G401.6 (cell line): ENCODE measurements around the gene ATG101.
A peak's percentile ranks its signal among the peaks of the same experiment; 100 is the strongest.

Experiments
- FAIRE-seq: peaks from 2 replicates; lab custom pipeline; 2012; peaks lifted over from hg19 to GRCh38; lab: Jason Lieb, UNC

The ATG101 gene, protein sequence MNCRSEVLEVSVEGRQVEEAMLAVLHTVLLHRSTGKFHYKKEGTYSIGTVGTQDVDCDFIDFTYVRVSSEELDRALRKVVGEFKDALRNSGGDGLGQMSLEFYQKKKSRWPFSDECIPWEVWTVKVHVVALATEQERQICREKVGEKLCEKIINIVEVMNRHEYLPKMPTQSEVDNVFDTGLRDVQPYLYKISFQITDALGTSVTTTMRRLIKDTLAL

DNA sequence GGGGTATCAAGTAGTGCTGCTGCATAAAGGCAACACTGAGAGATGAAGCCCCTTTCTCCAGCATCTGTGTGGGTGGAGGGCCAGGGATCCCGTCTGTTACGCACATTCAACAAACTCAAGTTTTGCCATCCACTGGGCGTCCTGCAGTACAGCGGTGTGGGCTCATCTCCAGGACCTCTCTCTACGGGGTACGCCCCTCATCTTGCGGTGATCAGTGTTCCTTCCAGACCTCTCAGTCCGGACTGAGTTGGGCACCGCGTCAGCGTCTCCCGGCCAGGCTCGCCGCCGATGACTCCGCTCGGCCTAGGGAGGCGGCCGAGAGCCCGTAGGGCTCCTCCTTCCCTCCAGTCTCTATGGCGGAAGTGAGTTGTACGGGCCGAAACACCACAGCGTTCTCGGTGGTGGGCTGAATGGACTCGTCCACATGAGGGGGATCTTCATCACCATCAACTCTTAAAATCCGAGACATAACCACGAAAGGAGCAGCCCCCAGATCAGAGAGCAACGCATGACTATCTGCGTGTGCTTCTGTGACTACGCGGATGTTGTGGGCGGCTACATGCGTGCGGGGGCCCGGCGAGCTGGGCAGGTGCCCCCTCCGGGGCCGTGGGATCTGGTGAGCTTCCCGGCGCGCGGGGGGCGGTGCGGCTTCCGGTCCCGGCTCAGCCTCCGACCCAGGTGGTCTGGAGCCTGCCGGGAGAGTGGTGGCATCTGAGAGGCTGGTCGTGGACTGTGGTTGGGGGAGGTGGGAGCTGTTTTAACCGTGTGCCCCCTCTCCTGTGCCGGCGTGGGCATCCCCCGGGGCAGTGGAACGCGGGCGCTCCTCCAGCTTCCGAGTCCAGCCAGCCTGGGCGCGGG lies at the start of gene ATG101:
Gene ATG101, plus strand, starts transcription at position 652 of the 858 bp plus-strand sequence. CDS start 3,673 bp downstream, outside the sequence.
- FAIRE-seq, result peak; percentile 47

- no peak for FAIRE-seq
Observed at GRCh38 chr12:52020539-52021336, 49.0 kb upstream of the ATG101 start.

DNA sequence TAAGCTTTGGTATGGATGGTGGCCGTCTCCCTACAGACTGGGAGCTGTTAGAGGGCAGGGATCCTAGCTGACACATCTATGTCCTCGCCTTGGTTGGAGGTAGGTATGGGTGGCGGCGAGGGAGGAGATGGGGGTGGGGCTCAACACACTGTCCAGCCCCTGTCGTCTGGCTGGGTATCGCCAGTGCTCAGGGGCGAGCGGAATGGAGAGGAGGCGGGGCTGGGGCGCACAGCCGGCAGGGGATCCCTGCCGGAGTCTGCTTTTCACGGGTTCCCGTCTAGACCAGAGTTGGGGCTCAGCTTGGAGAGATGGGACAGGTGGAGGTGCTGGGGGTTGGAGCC lies 47.0 kb upstream of the ATG101 start:
- no peak for FAIRE-seq

DNA sequence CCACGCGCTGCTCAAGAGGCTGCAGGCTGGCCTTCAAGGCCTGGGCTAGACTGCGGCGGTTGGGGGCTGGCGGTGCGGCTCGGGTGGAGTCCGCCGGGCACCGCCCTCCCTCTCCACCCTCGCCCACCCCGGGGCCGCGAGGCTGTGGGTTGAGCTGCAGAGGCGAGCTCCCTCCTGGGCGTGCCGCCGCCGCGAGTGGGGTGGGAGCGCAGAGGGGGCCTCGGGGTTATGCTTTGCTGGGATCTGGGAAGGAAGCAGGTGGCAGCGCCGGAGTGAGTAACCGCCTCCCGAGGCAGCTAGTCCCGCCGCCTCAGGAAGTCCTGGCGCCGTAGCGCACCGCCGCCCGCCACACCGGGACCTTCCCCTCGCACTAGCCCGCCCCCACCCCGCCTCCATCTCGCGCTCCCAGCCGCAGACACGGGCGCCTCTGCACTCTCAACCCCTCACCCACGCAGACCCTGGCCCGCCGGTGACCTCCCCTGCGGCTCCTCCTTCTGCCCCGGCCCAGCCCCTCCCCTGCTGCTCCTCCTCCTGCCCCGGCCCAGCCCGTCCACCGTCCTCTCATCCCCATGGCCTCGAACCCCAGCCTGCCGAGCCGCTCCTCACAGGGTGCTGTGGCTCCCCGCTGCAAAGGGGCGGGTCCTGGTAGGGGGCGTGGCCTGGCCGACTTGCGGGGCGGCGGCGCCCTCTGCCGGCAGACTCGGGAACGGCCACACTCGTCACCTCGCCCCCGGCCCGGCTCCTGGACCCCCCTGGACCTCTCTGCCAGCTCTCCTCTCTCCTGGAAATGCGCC lies 46.4 kb upstream of the ATG101 start:
- no peak for FAIRE-seq

DNA sequence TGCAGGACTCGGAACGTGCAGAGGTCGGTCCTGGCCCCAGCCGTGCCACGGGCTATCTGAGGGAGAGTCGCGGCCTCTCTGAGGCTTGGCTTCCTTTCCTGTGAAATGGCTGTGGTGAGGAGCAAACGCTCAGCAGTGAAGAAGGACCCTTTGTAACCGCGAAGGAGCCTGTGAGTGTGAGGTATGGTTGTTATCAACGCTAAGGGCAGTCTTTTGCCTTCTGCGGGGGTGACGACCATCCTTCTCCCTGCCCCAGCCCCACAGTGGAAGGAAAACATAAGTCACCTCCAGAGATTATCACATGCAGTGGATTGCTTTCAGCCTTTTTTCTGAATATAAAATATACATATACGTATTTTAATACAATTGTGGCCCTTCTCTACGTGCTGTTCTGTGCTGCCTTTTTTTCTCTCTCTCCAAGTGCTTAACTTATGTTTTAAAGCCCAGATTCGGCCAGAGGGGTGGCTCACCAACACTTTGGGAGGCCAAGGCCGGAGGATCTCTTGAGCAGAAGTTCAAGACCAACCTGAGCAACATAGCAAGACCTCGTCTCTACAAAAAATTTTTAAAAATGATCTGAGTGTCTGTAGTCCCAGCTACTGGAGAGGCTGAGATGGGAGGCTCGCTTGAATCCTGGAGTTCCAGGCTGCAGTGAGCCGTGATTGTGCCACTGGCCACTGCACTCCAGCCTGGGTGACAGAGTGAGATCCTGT lies 45.6 kb upstream of the ATG101 start:
- FAIRE-seq, result no peak

DNA sequence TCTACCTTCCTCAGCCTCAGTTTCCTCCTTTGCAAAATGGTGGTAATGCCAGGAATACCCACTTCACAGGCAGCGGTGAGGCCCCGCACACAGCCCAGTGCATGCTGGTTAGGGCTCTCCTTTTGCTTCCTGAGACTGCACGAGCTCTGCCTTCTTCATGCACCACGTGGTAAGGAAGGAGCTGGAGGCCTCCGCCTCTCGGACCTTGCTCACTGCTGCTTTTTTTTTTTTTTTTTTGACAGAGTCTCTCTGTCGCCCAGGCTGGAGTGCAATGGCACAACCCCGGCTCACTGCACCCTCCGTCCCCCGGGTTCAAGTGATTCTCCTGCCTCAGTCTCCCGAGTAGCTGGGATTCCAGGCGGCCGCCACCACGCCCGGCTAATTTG lies 44.9 kb upstream of the ATG101 start:
- no peak for FAIRE-seq

DNA sequence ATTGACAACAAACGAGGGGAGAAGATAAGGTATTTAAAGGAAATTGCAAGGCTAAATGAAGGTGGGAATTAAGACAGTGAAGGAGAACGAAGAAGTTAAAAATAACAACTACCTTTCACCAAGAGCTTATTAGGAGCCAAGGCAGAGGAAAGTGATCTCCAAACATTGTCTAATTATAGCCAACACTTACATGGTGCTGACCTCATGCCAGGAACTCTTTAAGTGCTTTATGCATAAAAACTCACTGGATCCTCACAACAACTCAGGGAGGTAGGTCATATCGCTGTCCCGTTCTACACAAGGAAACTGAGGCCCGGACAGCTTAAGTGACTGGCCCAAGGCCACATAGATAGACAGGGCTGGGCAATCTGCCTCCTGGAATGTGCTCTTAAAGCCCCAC lies 43.5 kb upstream of the ATG101 start:
- FAIRE-seq, result no peak

- FAIRE-seq, result no peak
Observed at GRCh38 chr12:52027085-52027843, 42.5 kb upstream of the ATG101 start.

DNA sequence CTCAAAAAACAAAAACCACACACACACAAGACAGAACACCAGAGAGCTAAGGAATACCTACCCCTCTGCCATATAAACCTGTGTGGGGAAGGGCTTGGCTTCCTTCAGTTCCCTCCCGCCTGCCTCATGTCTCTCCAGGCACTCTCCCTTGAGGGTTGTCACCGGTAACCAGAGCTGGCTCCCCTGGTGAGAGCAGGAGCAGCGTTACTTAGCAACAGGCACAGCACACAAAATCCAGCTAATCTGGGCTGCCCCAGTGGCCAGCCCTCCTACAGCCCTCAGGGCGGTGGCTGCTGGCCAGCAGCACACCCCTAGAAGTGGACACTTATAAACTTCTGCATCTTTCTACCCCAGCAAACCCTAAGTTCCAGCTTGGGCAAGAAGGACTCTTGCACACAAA lies 40.1 kb upstream of the ATG101 start:
- no peak for FAIRE-seq

- no peak for FAIRE-seq
Observed at GRCh38 chr12:52032446-52032803, 37.4 kb upstream of the ATG101 start.

GRCh38 chr12:52032804-52033445 lies 36.9 kb upstream of the ATG101 start:
- peak; percentile 95 for FAIRE-seq

DNA sequence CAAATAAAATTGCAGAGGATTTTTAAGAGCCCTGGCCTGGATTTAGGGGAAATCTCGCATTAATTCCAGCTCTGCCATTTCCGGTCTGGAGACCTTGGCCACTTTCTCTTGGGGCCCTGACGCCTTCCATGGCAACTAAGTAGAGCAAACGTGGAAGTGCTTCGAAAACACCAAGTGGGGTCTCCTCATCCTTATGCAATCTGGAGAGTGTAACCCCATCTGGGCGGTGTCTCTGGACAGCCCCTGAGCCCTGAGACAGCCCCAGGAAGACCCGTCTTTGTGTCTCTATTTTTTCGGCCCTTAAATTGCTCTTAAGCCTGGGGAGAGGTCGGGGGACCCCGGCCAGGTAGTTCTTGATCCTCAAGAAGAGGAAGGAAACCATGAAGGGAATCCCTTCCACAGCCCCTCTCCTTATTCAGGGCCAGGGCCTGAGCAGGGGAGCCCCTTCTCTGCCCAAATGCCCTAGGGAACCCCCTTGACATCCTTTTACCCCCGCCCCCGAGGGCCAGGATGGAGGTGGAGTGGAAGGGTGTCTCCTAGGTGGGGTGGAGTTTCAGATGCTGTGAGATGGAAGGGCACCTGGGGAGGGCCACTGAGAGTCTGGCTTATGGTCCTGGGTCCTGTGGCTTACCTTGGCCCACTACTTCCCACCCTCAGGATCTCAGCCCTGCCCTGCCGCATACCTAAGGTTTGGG lies 36.2 kb upstream of the ATG101 start:
- FAIRE-seq, result no peak

DNA sequence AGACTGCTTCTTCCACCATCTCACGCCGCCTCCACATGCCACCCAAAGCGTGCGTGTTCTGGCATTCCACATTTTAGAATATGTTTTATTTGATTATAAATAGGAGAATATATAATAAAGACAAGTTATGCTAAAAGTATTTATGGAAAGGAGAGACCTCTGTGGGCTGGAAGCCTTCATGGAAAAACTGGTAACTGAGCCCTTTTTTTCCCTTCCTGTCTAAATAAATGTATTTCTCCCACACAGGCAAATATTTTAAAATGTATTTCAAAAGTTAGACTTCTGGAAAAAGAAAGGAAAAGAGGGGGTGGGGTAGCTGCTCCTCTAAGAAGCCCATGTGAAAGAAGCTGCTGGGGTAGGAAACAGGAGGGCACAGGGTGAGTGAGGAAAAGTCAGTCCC lies 34.6 kb upstream of the ATG101 start:
- FAIRE-seq, result no peak

- no peak for FAIRE-seq
Observed at GRCh38 chr12:52035926-52036325, 33.9 kb upstream of the ATG101 start.

- FAIRE-seq, result no peak
Observed at GRCh38 chr12:52036587-52037171, 33.1 kb upstream of the ATG101 start.

DNA sequence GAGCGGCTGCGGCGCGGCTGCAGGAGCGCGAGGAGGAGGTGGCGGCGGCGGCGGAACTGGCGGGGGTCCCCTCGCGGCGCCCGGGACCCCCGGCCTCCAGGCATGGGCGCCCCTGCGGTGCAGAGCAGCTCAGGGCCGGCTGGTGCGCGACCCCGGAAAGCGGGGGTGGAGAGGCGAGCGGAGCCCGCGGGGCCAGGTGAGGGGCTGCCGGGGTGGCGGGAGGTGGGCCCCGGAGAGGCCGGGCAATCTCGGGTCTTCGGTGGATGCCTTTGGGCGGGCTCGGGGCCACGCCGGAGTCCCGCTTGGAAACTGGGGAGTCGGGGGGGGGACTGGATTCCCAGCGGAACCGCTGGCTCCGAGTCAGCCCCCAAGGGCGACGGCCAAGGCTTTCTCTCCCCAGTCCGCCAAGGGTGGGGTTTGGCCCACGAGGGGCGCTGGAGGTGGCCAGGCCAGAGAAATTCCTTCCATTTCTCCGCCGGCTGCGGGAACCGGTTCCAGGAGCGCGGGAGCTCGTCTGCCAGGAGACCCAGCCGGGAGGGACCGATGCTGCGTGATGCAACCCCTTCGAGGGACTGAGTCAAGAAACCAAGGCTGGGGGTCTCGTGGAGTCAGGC lies 32.4 kb upstream of the ATG101 start:
- no peak for FAIRE-seq

DNA sequence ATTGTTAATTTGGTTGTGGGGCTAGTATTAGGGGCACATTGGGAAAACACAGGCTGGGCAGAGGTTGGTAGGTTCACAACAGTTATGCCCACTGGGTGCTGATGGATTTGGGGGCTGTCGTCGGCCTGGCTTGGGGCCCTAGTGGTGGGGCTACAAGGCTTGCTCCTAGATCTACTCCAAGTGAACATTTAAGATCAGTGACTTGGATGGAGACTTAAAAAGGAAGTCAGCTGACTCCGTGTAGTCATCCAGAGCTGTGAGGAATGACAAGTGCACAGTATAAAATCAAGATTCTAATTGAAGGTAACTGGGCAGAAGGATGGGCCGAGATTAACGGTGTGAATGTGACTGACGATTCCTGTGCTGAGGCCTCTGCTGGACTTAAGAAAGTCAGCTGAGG lies 31.3 kb upstream of the ATG101 start:
- FAIRE-seq, result no peak

DNA sequence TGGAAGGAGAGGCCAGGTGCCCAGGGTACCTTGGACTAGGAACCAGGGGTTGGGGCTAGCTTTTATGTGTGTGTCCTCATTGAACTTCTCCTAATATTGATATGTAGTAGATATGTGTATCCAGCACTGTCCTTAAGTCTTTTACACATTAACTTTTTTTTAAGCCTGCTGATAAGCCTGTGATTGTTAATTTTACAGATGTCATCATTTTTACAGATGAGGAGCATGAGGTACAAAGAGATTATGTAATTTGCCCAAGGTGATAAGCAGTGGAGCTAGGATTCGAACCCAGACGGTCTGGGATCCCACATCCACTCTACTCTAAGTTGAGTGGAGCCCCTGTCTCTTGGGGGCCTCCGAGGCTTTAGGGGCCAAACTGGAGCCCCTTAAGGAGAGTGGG lies 28.7 kb upstream of the ATG101 start:
- FAIRE-seq, result no peak

DNA sequence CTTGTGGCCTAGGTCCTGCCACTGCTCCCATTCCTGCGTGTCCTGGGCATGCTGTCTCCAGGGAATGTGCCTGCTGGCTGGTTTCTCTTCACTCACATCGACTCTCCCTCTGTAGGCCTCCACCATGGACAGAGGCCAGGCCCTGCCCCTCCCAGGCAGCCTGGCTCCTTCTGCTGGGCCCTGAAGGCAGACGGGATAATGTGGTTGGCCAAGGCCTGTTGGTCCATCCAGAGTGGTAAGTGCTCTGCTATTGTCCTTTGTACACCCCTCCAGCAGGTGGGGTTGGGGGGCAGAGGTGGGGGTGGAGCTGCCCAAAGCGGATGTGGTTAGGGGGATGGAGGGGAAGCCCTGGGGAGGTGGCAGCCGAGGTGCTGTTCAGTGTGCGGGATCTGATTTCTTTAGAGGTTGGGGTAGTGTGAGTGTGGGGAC lies 28.1 kb upstream of the ATG101 start:
- no peak for FAIRE-seq
